Activated CD4-positive, alpha-beta T cell treated with anti-CD3 and anti-CD28 coated beads, Interleukin-2, amount 10 ng/mL, durations not matched to agents 7 days and 5 days (primary cell): Measurements from ENCODE around the gene RPS6KA3. TPM values are rescaled to one million over a fixed set of nuclear protein-coding genes. Genes with fewer than 3 reads are reported as not detected.

Source experiments
- CTCF ChIA-PET: fragments of 350-600 bp; sonication (Branson Sonifier 250); formaldehyde crosslinking; loops from one replicate; lab custom pipeline; 2021; ENCODE audit warnings: antibody characterized with exemption; lab: Charles Lee
- POLR2A ChIA-PET: fragments of 350-600 bp; sonication (Branson Sonifier 250); formaldehyde crosslinking; loops from one replicate; lab custom pipeline; 2021; ENCODE audit warnings: antibody characterized with exemption; lab: Charles Lee
- DNase-seq: peaks from one replicate; pipeline ENCODE4 v3.0.0-alpha.2; 2020
- H3K27ac Mint-ChIP-seq: one replicate; pipeline ENCODE4 v1.8.0; 2021; ENCODE audit warnings: mild to moderate bottlenecking, moderate library complexity, mixed read lengths
- H3K27me3 Mint-ChIP-seq: one replicate; pipeline ENCODE4 v1.8.0; 2021; ENCODE audit warnings: mixed read lengths
- H3K36me3 Mint-ChIP-seq: one replicate; pipeline ENCODE4 v1.8.0; 2021; ENCODE audit warnings: low read depth, mixed read lengths
- H3K4me1 Mint-ChIP-seq: one replicate; pipeline ENCODE4 v1.8.0; 2021; ENCODE audit warnings: mixed read lengths
- H3K4me3 Mint-ChIP-seq: one replicate; pipeline ENCODE4 v1.8.0; 2021; ENCODE audit warnings: mild to moderate bottlenecking, moderate library complexity, mixed read lengths
- H3K9me3 Mint-ChIP-seq: one replicate; pipeline ENCODE4 v1.8.0; 2021; ENCODE audit warnings: mixed read lengths
- total RNA-seq, 2 experiments: library from RNA; stranded (reverse); gene quantifications; one replicate each; pipeline ENCODE4 v1.2.3, GENCODE V29; 2021

RPS6KA3 gene
- total RNA-seq, 2 experiments from 2014 or later = 70.9 to 76.2 TPM

- Mint-ChIP-seq H3K27ac (no peak overlapping the region), H3K36me3 (peaks cover 34% of the 10 kb centered on the region), H3K4me1 (no peaks in the 10 kb centered on the region), H3K4me3 (no peak overlapping the region), H3K27me3 (no peaks in the 10 kb centered on the region), H3K9me3 (no peaks in the 10 kb centered on the region)
- CTCF ChIA-PET = no interaction called here
- no peak for DNase-seq
- POLR2A ChIA-PET = no interaction called here
Measured at GRCh38 chrX:20149326-20149725, 117.4 kb downstream of the RPS6KA3 start.

GRCh38 chrX:20147561-20147960, 119.1 kb downstream of the RPS6KA3 start:
- H3K9me3 Mint-ChIP-seq = no peaks in the 10 kb centered on the region
- CTCF ChIA-PET = no interaction called here
- H3K4me3 Mint-ChIP-seq = no peak overlapping the region
- peaks cover 26% of the 10 kb centered on the region for H3K36me3 Mint-ChIP-seq
- peaks cover 5% of the 10 kb centered on the region for H3K4me1 Mint-ChIP-seq
- no peak overlapping the region for H3K27ac Mint-ChIP-seq
- DNase-seq = no peak
- POLR2A ChIA-PET = no interaction called here
- H3K27me3 Mint-ChIP-seq = no peaks in the 10 kb centered on the region

GRCh38 chrX:20144491-20144890, 122.2 kb downstream of the RPS6KA3 start:
- Mint-ChIP-seq H3K27me3 (no peaks in the 10 kb centered on the region), H3K27ac (no peak overlapping the region), H3K4me1 (peaks cover 14% of the 10 kb centered on the region), H3K9me3 (no peaks in the 10 kb centered on the region), H3K36me3 (peaks cover 17% of the 10 kb centered on the region), H3K4me3 (no peak overlapping the region)
- CTCF ChIA-PET = no interaction called here
- DNase-seq = no peak
- POLR2A ChIA-PET = no interaction called here

GRCh38 chrX:20143561-20143960, 123.1 kb downstream of the RPS6KA3 start:
- ChIA-PET CTCF (no interaction called here), POLR2A (no interaction called here)
- Mint-ChIP-seq H3K27me3 (no peaks in the 10 kb centered on the region), H3K9me3 (no peaks in the 10 kb centered on the region), H3K4me3 (no peak overlapping the region), H3K4me1 (peaks cover 20% of the 10 kb centered on the region), H3K36me3 (peaks cover 19% of the 10 kb centered on the region), H3K27ac (peak overlapping the region; percentile 19)
- DNase-seq = no peak

- ChIA-PET CTCF (no interaction called here), POLR2A (no interaction called here)
- Mint-ChIP-seq H3K27ac (peak overlapping the region; percentile 81), H3K27me3 (no peaks in the 10 kb centered on the region), H3K4me3 (peak overlapping the region; percentile 56), H3K9me3 (no peaks in the 10 kb centered on the region), H3K4me1 (peaks cover 20% of the 10 kb centered on the region), H3K36me3 (peaks cover 17% of the 10 kb centered on the region)
- DNase-seq = no peak
Measured at GRCh38 chrX:20143111-20143510, 123.6 kb downstream of the RPS6KA3 start.

GRCh38 chrX:20141281-20142220, 125.2 kb downstream of the RPS6KA3 start, which contains the start of gene EIF1AX:
EIF1AX (minus strand) TSS chrX:20141838; CDS start chrX:20141640, 198 bp downstream.
- H3K4me1 Mint-ChIP-seq = peaks cover 26% of the 10 kb centered on the region

GRCh38 chrX:20140420-20140819, 126.3 kb downstream of the RPS6KA3 start:
- DNase-seq = no peak
- Mint-ChIP-seq H3K27me3 (no peaks in the 10 kb centered on the region), H3K4me1 (peaks cover 36% of the 10 kb centered on the region), H3K9me3 (no peaks in the 10 kb centered on the region), H3K36me3 (peaks cover 24% of the 10 kb centered on the region), H3K4me3 (peak overlapping the region; percentile 83), H3K27ac (peak overlapping the region; percentile 91)
- ChIA-PET CTCF (no interaction called here), POLR2A (no interaction called here)

More at GRCh38 chrX:20141281-20142220, 125.2 kb downstream of the RPS6KA3 start, which contains the start of gene EIF1AX:
- ChIA-PET CTCF (interaction anchor here (0.6 to 1.0 kb wide), 2 partner anchors 65 to 164 kb away, joined by 3 to 4 read pairs; no protein-coding TSS in a partner anchor), POLR2A (no interaction called here)
- Mint-ChIP-seq H3K36me3 (peaks cover 19% of the 10 kb centered on the region), H3K27ac (peak within 1 kb of the TSS; percentile 91), H3K27me3 (no peaks in the 10 kb centered on the region), H3K4me3 (peak within 1 kb of the TSS; percentile 83), H3K9me3 (no peaks in the 10 kb centered on the region)
- peak; percentile 96 for DNase-seq

- no peak for DNase-seq
- H3K4me1 Mint-ChIP-seq = peaks cover 36% of the 10 kb centered on the region
- CTCF ChIA-PET = no interaction called here
- H3K9me3 Mint-ChIP-seq = no peaks in the 10 kb centered on the region
- H3K27ac Mint-ChIP-seq = peak overlapping the region; percentile 91
- peak overlapping the region; percentile 83 for H3K4me3 Mint-ChIP-seq
- no peaks in the 10 kb centered on the region for H3K27me3 Mint-ChIP-seq
- POLR2A ChIA-PET = no interaction called here
- peaks cover 24% of the 10 kb centered on the region for H3K36me3 Mint-ChIP-seq
Measured at GRCh38 chrX:20139966-20140365, 126.7 kb downstream of the RPS6KA3 start.

- peaks cover 31% of the 10 kb centered on the region for H3K36me3 Mint-ChIP-seq
- no peaks in the 10 kb centered on the region for H3K27me3 Mint-ChIP-seq
- peaks cover 32% of the 10 kb centered on the region for H3K4me1 Mint-ChIP-seq
- H3K4me3 Mint-ChIP-seq = no peak overlapping the region
- H3K9me3 Mint-ChIP-seq = no peaks in the 10 kb centered on the region
- CTCF ChIA-PET = no interaction called here
- POLR2A ChIA-PET = no interaction called here
- no peak for DNase-seq
- H3K27ac Mint-ChIP-seq = no peak overlapping the region
Measured at GRCh38 chrX:20135944-20136343, 130.8 kb downstream of the RPS6KA3 start.

GRCh38 chrX:20132666-20133065, 134.0 kb downstream of the RPS6KA3 start:
- DNase-seq = no peak
- Mint-ChIP-seq H3K27me3 (no peaks in the 10 kb centered on the region), H3K4me3 (no peak overlapping the region), H3K4me1 (peaks cover 18% of the 10 kb centered on the region), H3K27ac (no peak overlapping the region), H3K9me3 (no peaks in the 10 kb centered on the region), H3K36me3 (peaks cover 25% of the 10 kb centered on the region)
- ChIA-PET POLR2A (no interaction called here), CTCF (no interaction called here)

- Mint-ChIP-seq H3K9me3 (no peaks in the 10 kb centered on the region), H3K4me3 (no peak overlapping the region), H3K27me3 (no peaks in the 10 kb centered on the region), H3K4me1 (peaks cover 2% of the 10 kb centered on the region), H3K36me3 (peaks cover 16% of the 10 kb centered on the region), H3K27ac (no peak overlapping the region)
- ChIA-PET CTCF (no interaction called here), POLR2A (no interaction called here)
- no peak for DNase-seq
Measured at GRCh38 chrX:20130357-20130756, 136.4 kb downstream of the RPS6KA3 start.

GRCh38 chrX:20129547-20129946, 137.2 kb downstream of the RPS6KA3 start:
- ChIA-PET POLR2A (no interaction called here), CTCF (interaction anchor here (0.6 kb wide), 1 partner anchor 15 kb away, joined by 4 read pairs; no protein-coding TSS in a partner anchor)
- Mint-ChIP-seq H3K9me3 (no peaks in the 10 kb centered on the region), H3K27me3 (no peaks in the 10 kb centered on the region), H3K4me1 (peaks cover 2% of the 10 kb centered on the region), H3K4me3 (no peak overlapping the region), H3K36me3 (peaks cover 16% of the 10 kb centered on the region), H3K27ac (no peak overlapping the region)
- no peak for DNase-seq

- no peak overlapping the region for H3K27ac Mint-ChIP-seq
- POLR2A ChIA-PET = no interaction called here
- no peak for DNase-seq
- H3K9me3 Mint-ChIP-seq = no peaks in the 10 kb centered on the region
- H3K4me3 Mint-ChIP-seq = no peak overlapping the region
- peaks cover 2% of the 10 kb centered on the region for H3K4me1 Mint-ChIP-seq
- H3K27me3 Mint-ChIP-seq = no peaks in the 10 kb centered on the region
- CTCF ChIA-PET = no interaction called here
- H3K36me3 Mint-ChIP-seq = peaks cover 14% of the 10 kb centered on the region
Measured at GRCh38 chrX:20128670-20129069, 138.0 kb downstream of the RPS6KA3 start.
